GM12872 (cell line): ENCODE data around the gene BEX1.

Experiments used
- TF ChIP-seq, protein P1 (sequence below): IDR thresholded peaks from 3 replicates; pipeline ENCODE4 v1.5.1; 2011; ENCODE audit warnings: low read depth, mild to moderate bottlenecking, low read length, moderate library complexity; ENCODE audit not compliant: insufficient read depth

BEX1 gene

DNA sequence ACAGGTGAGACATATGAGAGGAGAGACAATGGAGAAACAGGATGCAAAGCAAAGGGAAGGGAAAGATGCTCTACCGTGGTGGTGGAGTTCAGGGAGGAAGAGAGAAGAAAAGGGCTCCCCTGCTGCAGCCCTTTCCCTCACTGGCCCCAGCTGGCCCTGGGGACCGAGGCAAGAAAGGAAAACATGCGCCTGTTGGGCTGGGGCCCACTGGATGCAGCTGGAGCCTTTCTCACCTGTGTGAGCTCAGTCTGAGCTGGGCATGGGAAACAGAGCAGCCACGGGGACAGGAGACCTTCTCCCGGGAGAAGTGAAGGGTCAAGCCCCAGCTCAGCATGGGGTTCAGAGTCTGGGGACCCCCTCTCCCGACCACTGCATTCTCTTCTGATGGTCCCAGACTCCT is 17.1 kb upstream of the BEX1 start:
- TF ChIP-seq, protein P1, sequence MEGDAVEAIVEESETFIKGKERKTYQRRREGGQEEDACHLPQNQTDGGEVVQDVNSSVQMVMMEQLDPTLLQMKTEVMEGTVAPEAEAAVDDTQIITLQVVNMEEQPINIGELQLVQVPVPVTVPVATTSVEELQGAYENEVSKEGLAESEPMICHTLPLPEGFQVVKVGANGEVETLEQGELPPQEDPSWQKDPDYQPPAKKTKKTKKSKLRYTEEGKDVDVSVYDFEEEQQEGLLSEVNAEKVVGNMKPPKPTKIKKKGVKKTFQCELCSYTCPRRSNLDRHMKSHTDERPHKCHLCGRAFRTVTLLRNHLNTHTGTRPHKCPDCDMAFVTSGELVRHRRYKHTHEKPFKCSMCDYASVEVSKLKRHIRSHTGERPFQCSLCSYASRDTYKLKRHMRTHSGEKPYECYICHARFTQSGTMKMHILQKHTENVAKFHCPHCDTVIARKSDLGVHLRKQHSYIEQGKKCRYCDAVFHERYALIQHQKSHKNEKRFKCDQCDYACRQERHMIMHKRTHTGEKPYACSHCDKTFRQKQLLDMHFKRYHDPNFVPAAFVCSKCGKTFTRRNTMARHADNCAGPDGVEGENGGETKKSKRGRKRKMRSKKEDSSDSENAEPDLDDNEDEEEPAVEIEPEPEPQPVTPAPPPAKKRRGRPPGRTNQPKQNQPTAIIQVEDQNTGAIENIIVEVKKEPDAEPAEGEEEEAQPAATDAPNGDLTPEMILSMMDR, result no peak

DNA sequence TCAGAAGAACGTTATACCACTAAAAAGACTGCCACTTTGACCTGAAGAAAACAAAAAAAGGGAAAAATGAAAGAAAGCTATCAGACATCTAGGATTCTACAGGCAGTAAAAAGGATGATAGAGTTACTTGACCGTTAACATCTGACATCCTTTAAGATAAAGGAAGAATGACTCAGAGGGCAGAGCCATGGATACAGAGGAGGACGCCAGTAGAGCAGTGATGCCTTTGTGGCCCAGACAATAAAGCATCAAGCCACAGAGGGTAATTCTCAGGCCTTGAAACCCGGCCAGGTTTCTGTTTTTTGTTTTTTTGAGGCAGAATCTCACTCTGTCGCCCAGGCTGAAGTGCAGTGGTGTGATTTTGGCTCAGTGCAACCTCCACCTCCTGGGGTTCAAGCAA is 9.5 kb upstream of the BEX1 start:
- TF ChIP-seq, protein P1, result no peak

DNA sequence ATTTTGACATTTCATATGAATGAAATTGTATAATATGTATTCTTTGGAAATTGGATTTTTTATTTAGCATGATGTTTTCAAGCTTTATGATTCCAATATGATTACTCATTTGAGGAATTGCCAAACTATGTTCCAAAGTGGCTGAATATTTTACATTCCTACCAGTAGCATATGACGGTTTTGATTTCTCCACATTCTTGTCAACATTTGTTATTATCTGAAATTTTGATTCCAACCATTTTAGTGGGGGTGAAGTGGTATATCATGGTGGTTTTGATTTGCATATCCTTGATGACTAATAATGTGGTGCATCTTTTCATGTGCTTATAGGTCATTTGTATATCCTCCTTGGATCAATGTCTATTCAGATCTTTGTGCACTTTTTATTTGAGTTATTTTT is 2.6 kb upstream of the BEX1 start:
- TF ChIP-seq, protein P1, result no peak

DNA sequence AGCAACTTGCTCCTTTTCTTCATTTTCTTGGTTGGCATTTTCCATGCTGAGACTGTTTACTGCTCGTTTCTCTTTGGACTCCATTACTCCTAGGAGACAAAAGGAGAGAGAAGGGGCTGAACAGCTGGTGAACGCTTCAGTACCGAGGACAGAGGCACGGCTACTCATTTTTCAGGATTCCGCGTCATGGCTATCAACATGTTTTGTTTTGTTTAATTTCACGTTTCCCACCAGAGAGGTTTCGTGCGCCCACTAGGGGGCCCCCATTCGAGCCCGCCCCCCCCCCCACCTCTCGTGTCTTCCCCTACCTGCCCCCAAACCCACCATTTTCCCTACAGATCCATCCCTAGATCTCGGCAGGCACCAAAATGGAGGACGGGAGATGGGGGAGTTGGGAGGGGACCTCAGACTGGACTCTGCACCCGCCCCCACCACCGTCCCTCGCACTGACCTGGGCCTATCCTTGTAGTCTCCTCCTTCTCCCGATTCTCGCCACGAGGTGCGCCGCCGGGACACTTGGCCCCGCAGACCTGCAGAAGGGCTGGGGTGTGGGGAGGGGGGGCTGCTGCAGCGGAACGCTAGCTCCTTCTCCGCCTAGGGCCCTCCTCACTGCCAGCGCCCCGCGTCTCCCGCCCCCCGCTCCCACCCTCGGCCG is 653 bp downstream of the BEX1 start:
- TF ChIP-seq, protein P1, result no peak

GRCh38 chrX:103061486-103061885 is 2.5 kb downstream of the BEX1 start:
- TF ChIP-seq, protein P1, result no peak

DNA sequence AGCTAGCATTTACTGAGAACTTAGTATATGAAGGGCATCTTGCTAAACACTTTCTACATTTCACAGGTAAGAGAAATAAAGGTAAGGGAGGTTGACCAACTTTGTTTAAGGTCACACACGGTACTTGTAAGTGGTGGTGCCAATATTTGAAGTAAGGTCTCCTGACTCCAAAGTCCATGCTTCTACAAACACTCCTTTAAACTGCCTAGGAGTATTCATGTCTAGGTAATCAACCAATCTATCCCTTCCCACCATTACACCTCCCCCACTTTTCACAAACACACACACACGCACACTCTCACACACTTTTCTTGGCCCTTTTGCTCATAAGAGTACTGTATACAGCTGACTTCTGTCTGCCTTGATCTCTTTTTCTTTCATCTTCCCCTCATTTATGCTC is 7.1 kb downstream of the BEX1 start:
- TF ChIP-seq, protein P1, result no peak

DNA sequence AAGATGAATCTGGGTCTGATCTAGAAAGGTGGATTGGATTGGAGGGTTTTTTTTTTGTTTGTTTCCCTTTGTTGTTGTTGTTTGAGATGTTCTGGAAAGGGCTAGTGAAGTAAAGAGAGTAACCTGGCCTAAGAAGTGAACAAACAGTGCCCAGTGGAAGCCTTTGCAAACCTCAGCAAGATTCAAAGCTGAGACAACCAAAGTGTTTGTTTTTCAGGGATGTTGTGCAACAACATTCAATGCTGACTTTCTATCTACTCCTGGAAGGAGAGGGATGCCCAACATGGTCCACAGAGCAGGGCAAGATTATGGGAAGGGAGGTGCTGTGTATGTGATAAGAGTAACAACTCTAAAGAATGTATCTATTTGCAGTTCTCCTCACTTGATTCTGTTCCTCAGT is 11.3 kb downstream of the BEX1 start:
- TF ChIP-seq, protein P1, result no peak
